Hepatocyte (in vitro differentiated cells): ENCODE measurements around the gene MRPL10. TPM values are rescaled to one million over a fixed set of nuclear protein-coding genes. Genes with fewer than 3 reads are reported as not detected.
A peak's percentile ranks its signal among the peaks of the same experiment; 100 is the strongest.

ENCODE experiments used
- DNase-seq: peaks from one replicate; pipeline ENCODE4 v3.0.0-alpha.2; 2016; ENCODE audit warnings: low spot score
- H2AFZ ChIP-seq: fragments of 200-600 bp; sonication (generic); 2 replicates; pipeline ENCODE4 v1.6.0; 2016; ENCODE audit warnings: antibody characterized with exemption, mild to moderate bottlenecking
- H3K27ac ChIP-seq: fragments of 200-600 bp; sonication (generic); 2 replicates; pipeline ENCODE4 v1.5.1; 2016; ENCODE audit warnings: mild to moderate bottlenecking
- H3K27me3 ChIP-seq: fragments of 200-600 bp; sonication (generic); 2 replicates; pipeline ENCODE4 v1.6.1; 2016
- H3K36me3 ChIP-seq: fragments of 200-600 bp; sonication (generic); replicated peaks from 2 replicates; pipeline ENCODE4 v1.5.1; 2016; ENCODE audit warnings: low read depth; ENCODE audit not compliant: insufficient read depth
- H3K4me1 ChIP-seq: fragments of 200-600 bp; sonication (generic); 2 replicates; pipeline ENCODE4 v1.5.1; 2016; ENCODE audit warnings: mild to moderate bottlenecking, moderate library complexity; ENCODE audit not compliant: insufficient read depth
- H3K4me2 ChIP-seq: fragments of 200-600 bp; sonication (generic); 2 replicates; pipeline ENCODE4 v1.6.0; 2016
- H3K4me3 ChIP-seq: fragments of 200-600 bp; sonication (generic); 2 replicates; pipeline ENCODE4 v1.5.1; 2016; ENCODE audit warnings: mild to moderate bottlenecking
- H3K79me2 ChIP-seq: fragments of 200-600 bp; sonication (generic); 2 replicates; pipeline ENCODE4 v1.6.0; 2017; ENCODE audit warnings: mild to moderate bottlenecking
- H3K9me2 ChIP-seq: fragments of 200-600 bp; sonication (generic); replicated peaks from 2 replicates; pipeline ENCODE4 v1.6.0; 2017; ENCODE audit warnings: mild to moderate bottlenecking; ENCODE audit not compliant: insufficient read depth
- H3K9me3 ChIP-seq: fragments of 200-600 bp; sonication (generic); 2 replicates; pipeline ENCODE4 v1.5.1; 2016; ENCODE audit warnings: low read depth, mild to moderate bottlenecking
- H4K20me1 ChIP-seq: fragments of 200-600 bp; sonication (generic); 2 replicates; pipeline ENCODE4 v1.6.0; 2016; ENCODE audit warnings: mild to moderate bottlenecking; ENCODE audit not compliant: insufficient read depth, poor library complexity, severe bottlenecking
- EZH2 ChIP-seq: fragments of 200-600 bp; sonication (generic); IDR thresholded peaks from 2 replicates; pipeline ENCODE4 v1.6.1; 2016; ENCODE audit warnings: antibody characterized with exemption, mild to moderate bottlenecking, borderline replicate concordance
- EZH2phosphoT487 ChIP-seq: fragments of 200-600 bp; sonication (generic); IDR thresholded peaks from one replicate; pipeline ENCODE4 v1.6.1; 2018; ENCODE audit warnings: antibody characterized with exemption, mild to moderate bottlenecking, low read depth, moderate library complexity; ENCODE audit not compliant: unreplicated experiment, severe bottlenecking
- WGBS: methylation state at CpG from one replicate; pipeline ENCODE4 v1.1.6; 2016; ENCODE audit warnings: low lambda C conversion rate; ENCODE audit errors: missing lambda C conversion rate; 5-methylcytosine and 5-hydroxymethylcytosine counted together
- polyA plus RNA-seq: library from polyadenylated mRNA; unstranded; fragments of >200 nt; fragmentation: Nextera tagmentation; extraction: Ambion mirVana; gene quantifications from 2 replicates; pipeline ENCODE4 v1.2.1, GENCODE V29; 2016
- total RNA-seq: library from RNA; depleted of rRNA; stranded (reverse); fragments of >200 nt; gene quantifications from 2 replicates; pipeline ENCODE4 v1.2.3, GENCODE V29; 2014
- TF ChIP-seq, protein P1 (sequence below): fragments of 200-600 bp; sonication (generic); IDR thresholded peaks from 2 replicates; pipeline ENCODE4 v1.5.1; 2016; ENCODE audit warnings: antibody characterized with exemption, mild to moderate bottlenecking; ENCODE audit not compliant: poor library complexity

The MRPL10 gene
- total and polyA plus RNA-seq, 2 experiments from 2014 or later: 30.7 to 33.7 TPM

DNA sequence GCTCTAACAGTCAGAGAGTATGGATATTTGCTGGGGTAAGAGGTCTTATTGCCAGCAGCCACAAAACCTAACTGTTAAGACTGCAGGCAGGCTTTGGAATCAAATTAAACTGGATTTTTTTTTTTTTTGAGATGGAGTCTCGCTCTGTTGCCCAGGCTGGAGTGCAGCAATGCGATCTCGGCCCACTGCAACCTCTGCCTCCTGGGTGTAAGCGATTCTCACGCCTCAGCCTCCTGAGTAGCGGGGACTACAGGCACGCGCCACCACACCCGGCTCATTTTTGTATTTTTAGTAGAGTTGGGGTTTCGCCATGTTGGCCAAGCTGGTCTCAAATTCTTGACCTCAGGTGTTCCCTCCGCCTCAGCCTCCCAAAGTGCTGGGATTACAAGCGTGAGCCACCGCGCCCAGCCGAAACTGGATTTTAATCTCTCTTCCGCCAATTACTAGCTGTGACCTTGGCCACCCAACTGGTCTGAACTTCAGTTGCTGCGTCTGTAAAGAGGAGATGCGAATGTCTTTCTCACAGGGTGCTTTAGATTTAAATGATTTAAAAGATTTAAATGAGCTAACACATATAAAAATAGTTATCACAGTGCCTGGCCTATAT, 842 bp downstream of the MRPL10 start:
- H3K9me2 ChIP-seq: no peaks in the 10 kb centered on the region
- H3K27me3 ChIP-seq: no peaks in the 10 kb centered on the region
- DNase-seq: no peak
- peak overlapping the region; percentile 90 for H3K4me2 ChIP-seq
- H3K9me3 ChIP-seq: no peaks in the 10 kb centered on the region
- TF ChIP-seq EZH2 (no peak), EZH2phosphoT487 (no peak)
- TF ChIP-seq, protein P1, sequence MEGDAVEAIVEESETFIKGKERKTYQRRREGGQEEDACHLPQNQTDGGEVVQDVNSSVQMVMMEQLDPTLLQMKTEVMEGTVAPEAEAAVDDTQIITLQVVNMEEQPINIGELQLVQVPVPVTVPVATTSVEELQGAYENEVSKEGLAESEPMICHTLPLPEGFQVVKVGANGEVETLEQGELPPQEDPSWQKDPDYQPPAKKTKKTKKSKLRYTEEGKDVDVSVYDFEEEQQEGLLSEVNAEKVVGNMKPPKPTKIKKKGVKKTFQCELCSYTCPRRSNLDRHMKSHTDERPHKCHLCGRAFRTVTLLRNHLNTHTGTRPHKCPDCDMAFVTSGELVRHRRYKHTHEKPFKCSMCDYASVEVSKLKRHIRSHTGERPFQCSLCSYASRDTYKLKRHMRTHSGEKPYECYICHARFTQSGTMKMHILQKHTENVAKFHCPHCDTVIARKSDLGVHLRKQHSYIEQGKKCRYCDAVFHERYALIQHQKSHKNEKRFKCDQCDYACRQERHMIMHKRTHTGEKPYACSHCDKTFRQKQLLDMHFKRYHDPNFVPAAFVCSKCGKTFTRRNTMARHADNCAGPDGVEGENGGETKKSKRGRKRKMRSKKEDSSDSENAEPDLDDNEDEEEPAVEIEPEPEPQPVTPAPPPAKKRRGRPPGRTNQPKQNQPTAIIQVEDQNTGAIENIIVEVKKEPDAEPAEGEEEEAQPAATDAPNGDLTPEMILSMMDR: no peak
- peak overlapping the region; percentile 85 for H3K27ac ChIP-seq
- H4K20me1 ChIP-seq: no peaks in the 10 kb centered on the region
- peak overlapping the region; percentile 43 for H2AFZ ChIP-seq
- WGBS: 81% methylated on average over 18 of the region's 18 CpGs
- H3K4me1 ChIP-seq: peaks cover 9% of the 10 kb centered on the region
- peaks cover 26% of the 10 kb centered on the region for H3K79me2 ChIP-seq
- H3K4me3 ChIP-seq: peak overlapping the region; percentile 82
- H3K36me3 ChIP-seq: no peaks in the 10 kb centered on the region

DNA sequence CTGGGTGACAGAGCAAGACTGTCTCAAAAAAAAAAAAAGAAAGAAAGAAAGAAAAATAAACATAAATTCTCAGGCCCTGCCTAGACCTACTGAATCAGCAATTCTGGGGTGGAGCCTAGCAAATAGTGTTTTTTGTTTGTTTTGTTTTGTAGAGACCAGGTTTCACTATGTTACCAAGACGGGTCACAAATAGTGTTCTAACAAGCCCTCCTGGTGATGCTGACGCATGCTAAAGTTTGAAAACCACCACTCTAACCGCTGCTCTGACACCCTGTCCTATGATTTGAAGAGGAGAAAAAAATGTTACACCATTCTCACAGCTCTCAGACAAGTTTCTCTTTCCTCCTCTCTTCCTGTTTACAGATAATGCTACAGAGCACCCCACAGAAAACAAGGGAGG, 1.5 kb downstream of the MRPL10 start:
- no peak for TF ChIP-seq EZH2phosphoT487
- TF ChIP-seq, protein P1: no peak
- no peak for TF ChIP-seq EZH2
- DNase-seq: no peak
- H3K4me1 ChIP-seq: peaks cover 9% of the 10 kb centered on the region
- no peak overlapping the region for H2AFZ ChIP-seq
- H3K9me2 ChIP-seq: no peaks in the 10 kb centered on the region
- H3K4me2 ChIP-seq: peak overlapping the region; percentile 90
- no peaks in the 10 kb centered on the region for H3K9me3 ChIP-seq
- peaks cover 26% of the 10 kb centered on the region for H3K79me2 ChIP-seq
- H3K4me3 ChIP-seq: no peak overlapping the region
- H3K27me3 ChIP-seq: no peaks in the 10 kb centered on the region
- no peaks in the 10 kb centered on the region for H4K20me1 ChIP-seq
- H3K27ac ChIP-seq: peak overlapping the region; percentile 85
- H3K36me3 ChIP-seq: no peaks in the 10 kb centered on the region
- WGBS: 98% methylated on average over 3 of the region's 3 CpGs

DNA sequence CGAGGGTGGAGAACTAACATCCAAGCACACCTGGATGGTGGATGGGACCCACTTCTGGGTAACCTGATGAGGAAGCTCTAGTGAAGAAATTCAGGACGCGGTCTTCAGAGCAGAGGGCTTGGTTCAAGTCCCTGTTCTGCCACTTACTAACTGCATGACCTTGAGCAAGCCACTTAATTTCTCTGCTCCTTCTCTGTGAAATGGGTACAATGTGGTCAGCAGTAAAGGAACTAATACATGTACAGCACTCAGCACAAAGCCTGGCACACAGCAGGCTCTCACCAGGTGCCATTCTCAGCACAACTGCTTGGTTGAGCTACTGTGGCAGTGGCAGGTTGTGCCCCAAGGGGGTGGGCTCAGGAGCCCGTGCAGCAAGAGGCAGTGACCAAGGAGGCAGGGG, 7.8 kb downstream of the MRPL10 start:
- no peaks in the 10 kb centered on the region for H3K27me3 ChIP-seq
- no peaks in the 10 kb centered on the region for H3K9me3 ChIP-seq
- TF ChIP-seq, protein P1: no peak
- TF ChIP-seq EZH2 (no peak), EZH2phosphoT487 (no peak)
- H3K27ac ChIP-seq: no peak overlapping the region
- no peak overlapping the region for H2AFZ ChIP-seq
- WGBS: 96% methylated on average over 4 of the region's 4 CpGs
- no peak overlapping the region for H3K4me2 ChIP-seq
- DNase-seq: no peak
- no peak overlapping the region for H3K4me3 ChIP-seq
- H3K4me1 ChIP-seq: peaks cover 9% of the 10 kb centered on the region
- H4K20me1 ChIP-seq: no peaks in the 10 kb centered on the region
- H3K79me2 ChIP-seq: peaks cover 8% of the 10 kb centered on the region
- H3K36me3 ChIP-seq: no peaks in the 10 kb centered on the region
- no peaks in the 10 kb centered on the region for H3K9me2 ChIP-seq
